Type B pancreatic cell (in vitro differentiated cells): Measurements from ENCODE around the gene MORN1. TPM values are rescaled to one million over a fixed set of nuclear protein-coding genes. Genes with fewer than 3 reads are reported as not detected.
"Not testable (repeated sequence)": the region's sequence is repeated elsewhere in the genome, so short reads cannot be mapped to it uniquely, and the experiment has no call there.

Experiments used
- DNase-seq: peaks from one replicate; pipeline ENCODE4 v3.0.0; 2021; ENCODE audit warnings: mixed read lengths; ENCODE audit not compliant: unreplicated experiment; ENCODE audit errors: extremely low spot score
- H3K27ac Mint-ChIP-seq: 2 replicates; pipeline ENCODE4 v1.8.0; 2021; ENCODE audit warnings: mild to moderate bottlenecking, mixed read lengths
- H3K27me3 Mint-ChIP-seq: 2 replicates; pipeline ENCODE4 v1.8.0; 2021; ENCODE audit warnings: mixed read lengths
- H3K36me3 Mint-ChIP-seq: 2 replicates; pipeline ENCODE4 v1.8.0; 2021; ENCODE audit warnings: mixed read lengths
- H3K4me1 Mint-ChIP-seq: one replicate; pipeline ENCODE4 v1.8.0; 2021; ENCODE audit warnings: mixed read lengths; ENCODE audit not compliant: unreplicated experiment
- H3K4me3 Mint-ChIP-seq: 2 replicates; pipeline ENCODE4 v1.8.0; 2021; ENCODE audit warnings: mild to moderate bottlenecking, mixed read lengths
- H3K9me3 Mint-ChIP-seq: 2 replicates; pipeline ENCODE4 v1.8.0; 2021; ENCODE audit warnings: mixed read lengths
- CTCF ChIP-seq: fragments of 200-600 bp; sonication (generic); conservative IDR thresholded peaks from 2 replicates; pipeline ENCODE4 v1.5.0; 2021; ENCODE audit warnings: antibody characterized with exemption, mild to moderate bottlenecking
- total RNA-seq: library from RNA; stranded (reverse); gene quantifications from 2 replicates; pipeline ENCODE4 v1.2.1, GENCODE V29; 2021; ENCODE audit warnings: low replicate concordance

The MORN1 gene
- total RNA-seq, 1 donor from 2014 or later: 27.5 TPM

- no peak for DNase-seq
- no peak for TF ChIP-seq CTCF
- Mint-ChIP-seq H3K27ac (no peak overlapping the region), H3K27me3 (no peaks in the 10 kb centered on the region), H3K4me3 (no peak overlapping the region), H3K36me3 (no peaks in the 10 kb centered on the region), H3K9me3 (no peaks in the 10 kb centered on the region), H3K4me1 (peaks cover 7% of the 10 kb centered on the region)
These were observed 56.3 kb downstream of the MORN1 start for GRCh38 chr1:2334883-2335534.

GRCh38 chr1:2334366-2334765 lies 57.0 kb downstream of the MORN1 start:
- no peaks in the 10 kb centered on the region for H3K27me3 Mint-ChIP-seq
- H3K27ac Mint-ChIP-seq: no peak overlapping the region
- no peak overlapping the region for H3K4me3 Mint-ChIP-seq
- no peak for TF ChIP-seq CTCF
- no peaks in the 10 kb centered on the region for H3K9me3 Mint-ChIP-seq
- no peaks in the 10 kb centered on the region for H3K36me3 Mint-ChIP-seq
- peaks cover 7% of the 10 kb centered on the region for H3K4me1 Mint-ChIP-seq
- no peak for DNase-seq

- not testable (repeated sequence) for H3K27me3 Mint-ChIP-seq, DNase-seq, H3K4me3 Mint-ChIP-seq, H3K36me3 Mint-ChIP-seq, H3K27ac Mint-ChIP-seq, H3K9me3 Mint-ChIP-seq
- H3K4me1 Mint-ChIP-seq: peaks cover 13% of the 10 kb centered on the region
These were observed 59.8 kb downstream of the MORN1 start for GRCh38 chr1:2331580-2331979.

- Mint-ChIP-seq H3K27ac (no peak overlapping the region), H3K36me3 (no peaks in the 10 kb centered on the region), H3K9me3 (no peaks in the 10 kb centered on the region), H3K27me3 (peaks cover 7% of the 10 kb centered on the region), H3K4me1 (peaks cover 13% of the 10 kb centered on the region), H3K4me3 (no peak overlapping the region)
- TF ChIP-seq CTCF: no peak
- no peak for DNase-seq
These were observed 60.2 kb downstream of the MORN1 start for GRCh38 chr1:2331200-2331544.

- peak overlapping the region; percentile 36 for H3K4me3 Mint-ChIP-seq
- TF ChIP-seq CTCF: no peak
- H3K4me1 Mint-ChIP-seq: peaks cover 13% of the 10 kb centered on the region
- no peak for DNase-seq
- H3K36me3 Mint-ChIP-seq: no peaks in the 10 kb centered on the region
- peaks cover 10% of the 10 kb centered on the region for H3K27me3 Mint-ChIP-seq
- H3K9me3 Mint-ChIP-seq: no peaks in the 10 kb centered on the region
- peak overlapping the region; percentile 46 for H3K27ac Mint-ChIP-seq
These were observed 60.7 kb downstream of the MORN1 start for GRCh38 chr1:2330519-2331199.

GRCh38 chr1:2330035-2330434 lies 61.3 kb downstream of the MORN1 start:
- peaks cover 13% of the 10 kb centered on the region for H3K4me1 Mint-ChIP-seq
- no peak for DNase-seq
- no peaks in the 10 kb centered on the region for H3K9me3 Mint-ChIP-seq
- TF ChIP-seq CTCF: no peak
- H3K27me3 Mint-ChIP-seq: peaks cover 16% of the 10 kb centered on the region
- no peaks in the 10 kb centered on the region for H3K36me3 Mint-ChIP-seq
- H3K4me3 Mint-ChIP-seq: no peak overlapping the region
- H3K27ac Mint-ChIP-seq: no peak overlapping the region
